Sciatic nerve (tissue), 2 donors: ENCODE results near the gene HECTD4. TPM values are rescaled to one million over a fixed set of nuclear protein-coding genes. Genes with fewer than 3 reads are reported as not detected.

ENCODE experiments used
- ATAC-seq: fragments of 200-7000 bp; cut with Tn5 transposase; one replicate; pipeline ENCODE4 v1.9.1; 2020; ENCODE audit warnings: mild to moderate bottlenecking, moderate library complexity
- DNase-seq: peaks from one replicate; pipeline ENCODE4 v3.0.0-alpha.2; 2020; ENCODE audit warnings: low spot score
- intact Hi-C: fragments of 100-400 bp; cut with DNase I; formaldehyde crosslinking; loops from one replicate; pipeline ENCODE4 v1.14.2; 2022
- total RNA-seq: library from RNA; stranded (reverse); fragmentation: NEBNext Ultra II Directional; extraction: Animal tissue kit (Norgen Biotek cat#: 25700); gene quantifications from one replicate; pipeline ENCODE4 v1.2.1, GENCODE V29; 2021
- donor health status: DM: no; HTN: no; CAD: no.
- donor health status: DM: no; HTN: no; CAD: no.

Gene HECTD4
- total RNA-seq, 1 donor from 2014 or later = 81.3 TPM

DNA sequence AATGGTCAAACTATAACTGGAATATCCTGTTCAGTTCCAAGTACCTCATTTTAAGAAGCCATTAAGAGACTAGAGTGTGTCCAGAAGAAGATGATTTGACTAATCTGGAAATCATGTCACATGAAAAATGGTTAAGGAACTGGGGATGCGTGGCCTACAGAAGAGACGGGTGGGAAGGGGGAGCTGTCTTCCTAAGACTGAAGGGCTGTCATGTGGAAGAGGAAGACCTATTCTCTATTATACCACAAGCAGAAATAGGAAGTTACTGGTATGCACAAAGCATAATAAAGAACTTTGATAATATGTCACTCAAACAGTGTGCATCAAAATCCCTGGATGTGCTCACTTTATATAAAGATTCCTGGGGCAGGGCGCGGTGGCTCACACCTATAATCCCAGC, 50.3 kb downstream of the HECTD4 start:
- ATAC-seq = no peak
- intact Hi-C loops = no loop called here
- no peak for DNase-seq

DNA sequence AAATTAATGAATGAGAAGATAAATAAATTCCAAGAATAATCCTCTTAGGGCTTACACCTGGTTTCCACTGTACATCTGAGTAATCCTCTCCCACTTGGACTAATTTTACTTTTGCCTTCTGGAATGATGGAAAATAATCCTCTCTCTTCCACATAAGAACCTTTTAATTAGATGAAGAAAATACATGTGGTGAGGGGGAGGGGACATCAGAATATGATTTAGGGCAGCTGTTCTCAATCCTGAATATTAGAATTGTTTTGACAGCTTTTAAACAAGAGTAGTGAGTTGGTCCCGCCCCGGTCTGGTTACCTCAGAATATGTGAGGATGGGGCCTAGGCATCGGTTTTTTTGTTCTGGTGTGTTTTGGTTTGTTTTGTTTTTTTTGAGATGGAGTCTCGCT, 51.5 kb downstream of the HECTD4 start:
- ATAC-seq (no peak), DNase-seq (no peak)
- intact Hi-C loops = no loop called here

DNA sequence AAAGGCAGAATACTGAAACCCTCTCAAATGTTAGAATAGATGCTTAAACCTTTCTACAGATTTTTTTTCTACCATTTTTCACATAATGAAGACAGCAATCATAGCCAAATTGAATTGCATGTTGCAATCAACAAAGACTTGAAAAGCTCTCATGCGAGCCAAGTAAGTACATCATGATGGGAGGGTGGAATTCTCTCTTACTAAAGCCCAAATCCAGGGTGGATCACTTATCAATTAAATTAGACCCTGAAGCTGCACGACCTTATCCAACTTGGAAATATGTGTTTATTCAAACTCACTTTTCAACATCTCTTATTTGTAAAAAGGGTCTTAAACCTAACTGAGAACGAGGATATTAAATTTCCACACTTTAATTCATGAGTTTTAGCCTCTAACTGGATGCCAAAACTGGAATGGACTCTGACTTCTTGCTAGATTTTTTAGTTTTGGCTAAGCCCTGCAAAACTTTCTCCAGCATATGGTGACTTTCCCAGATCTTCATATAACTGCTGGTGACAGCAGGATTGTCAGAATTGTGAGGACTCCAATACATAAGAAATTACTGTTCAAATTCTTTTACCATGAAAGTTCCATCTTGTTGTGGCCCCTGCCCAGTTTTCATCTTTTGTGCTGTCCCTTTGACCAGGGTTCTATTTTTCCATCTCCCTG, 53.6 kb downstream of the HECTD4 start:
- ATAC-seq (no peak), DNase-seq (no peak)
- intact Hi-C loops = no loop called here

DNA sequence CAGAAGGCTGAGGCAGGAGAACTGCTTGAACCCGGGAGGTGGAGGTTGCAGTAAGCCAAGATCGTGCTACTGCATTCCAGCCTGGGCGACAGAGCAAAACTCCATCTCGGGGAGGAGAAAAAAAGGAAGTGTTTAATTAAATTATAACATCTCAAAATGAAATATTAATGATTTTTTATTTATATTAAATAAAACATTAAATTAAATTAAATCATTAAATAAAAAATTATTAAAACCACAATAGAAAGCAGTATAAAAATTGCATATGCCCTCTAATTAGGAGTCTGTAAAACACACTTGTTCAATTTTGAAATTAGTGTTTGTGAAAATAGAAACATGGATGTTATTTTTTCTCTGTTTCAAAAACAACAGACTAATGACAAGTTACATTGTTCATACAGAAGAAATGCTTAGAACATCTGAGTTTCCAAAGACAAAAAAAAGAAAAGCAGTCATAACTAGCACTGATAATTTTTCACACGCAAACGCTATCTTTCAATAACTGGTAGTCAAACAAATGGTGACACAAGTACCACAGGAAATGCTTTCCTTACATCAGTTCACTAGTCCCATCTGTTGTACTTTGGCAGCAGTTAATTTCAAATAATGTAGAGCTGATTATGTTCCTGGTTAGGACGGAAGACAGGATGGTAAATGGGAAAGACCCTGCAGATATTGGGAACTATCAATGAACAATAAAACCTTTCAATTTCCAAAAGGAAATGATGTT, 54.9 kb downstream of the HECTD4 start:
- no peak for ATAC-seq
- no peak for DNase-seq
- intact Hi-C loops = no loop called here

DNA sequence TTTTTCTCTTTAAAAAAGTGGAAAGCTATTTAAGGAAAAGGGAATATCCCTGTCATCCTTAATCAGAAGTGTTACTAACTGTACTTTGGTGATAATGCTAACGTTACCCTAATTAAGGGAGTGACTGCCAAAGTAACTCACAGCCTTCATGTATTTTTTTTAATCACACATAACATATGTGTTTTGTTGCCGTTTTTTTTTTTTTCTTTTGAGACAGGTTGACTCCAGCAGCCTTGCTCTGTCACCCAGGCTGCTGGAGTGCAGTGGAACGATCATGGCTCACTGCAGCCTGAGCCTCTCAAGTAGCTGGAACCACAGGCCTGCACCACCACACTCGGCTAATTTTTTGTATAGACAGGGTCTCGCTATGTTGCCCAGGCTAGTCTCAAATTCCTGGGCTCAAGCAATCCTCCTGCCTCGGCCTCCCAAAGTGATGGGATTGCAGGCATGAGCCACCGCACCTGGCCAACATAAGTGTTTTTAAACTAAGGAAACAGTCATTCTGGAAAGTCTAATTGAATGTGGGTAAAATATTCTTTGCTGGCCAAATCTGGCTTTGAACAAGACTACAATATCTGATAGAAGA, 56.5 kb downstream of the HECTD4 start:
- intact Hi-C loops = no loop called here

DNA sequence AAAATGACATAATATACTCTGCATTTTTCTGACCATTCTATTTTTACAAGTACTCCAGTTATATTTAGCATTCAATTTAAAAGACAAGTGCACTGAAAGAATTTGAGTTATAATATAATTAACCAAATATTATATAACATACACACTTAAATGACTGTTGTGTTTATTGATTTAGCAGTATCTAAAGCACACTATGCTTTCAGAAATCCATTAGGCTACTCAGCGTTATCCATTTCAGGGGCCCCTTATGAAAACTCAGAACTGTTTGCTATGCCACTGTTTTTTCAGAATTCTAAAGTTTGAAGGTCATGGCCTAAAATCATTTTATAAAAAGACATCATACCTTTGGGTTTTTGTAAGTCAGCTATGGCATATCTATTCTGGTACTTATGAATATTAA, 57.1 kb downstream of the HECTD4 start:
- no peak for ATAC-seq
- no peak for DNase-seq
- intact Hi-C loops = no loop called here

More for the DNA sequence above, 56.5 kb downstream of the HECTD4 start:
- no peak for ATAC-seq
- no peak for DNase-seq

DNA sequence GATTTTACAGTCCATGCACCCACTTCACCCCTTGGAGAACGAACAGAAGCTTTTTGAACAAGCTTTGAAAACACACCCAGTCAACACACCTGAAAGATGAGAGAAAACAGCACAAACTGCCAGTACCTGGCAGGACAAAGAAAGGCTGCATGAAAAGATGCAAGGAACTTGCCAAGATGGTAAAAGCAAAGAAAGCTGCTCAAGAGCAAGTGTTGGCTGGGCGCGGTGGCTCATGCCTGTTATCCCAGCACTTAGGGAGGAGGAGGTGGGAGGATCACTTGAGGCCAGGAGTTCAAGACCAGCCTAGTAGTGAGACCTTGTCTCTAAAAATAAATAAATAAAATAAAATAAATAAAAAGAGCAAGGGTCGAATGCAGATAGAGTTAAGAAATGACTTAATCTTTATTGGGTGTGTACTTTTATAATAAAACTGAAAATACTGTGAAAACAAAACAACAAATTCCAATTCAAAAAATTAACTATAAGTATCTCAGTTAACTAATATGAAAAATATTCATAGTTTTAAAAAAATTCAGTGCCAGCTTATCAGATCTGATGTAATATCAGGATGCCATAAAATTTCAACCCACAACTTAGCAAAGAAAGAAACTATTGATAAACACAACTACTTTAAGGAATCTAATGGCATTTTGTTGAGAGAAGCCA, 59.2 kb downstream of the HECTD4 start:
- no peak for DNase-seq
- intact Hi-C loops = no loop called here
- ATAC-seq = no peak

DNA sequence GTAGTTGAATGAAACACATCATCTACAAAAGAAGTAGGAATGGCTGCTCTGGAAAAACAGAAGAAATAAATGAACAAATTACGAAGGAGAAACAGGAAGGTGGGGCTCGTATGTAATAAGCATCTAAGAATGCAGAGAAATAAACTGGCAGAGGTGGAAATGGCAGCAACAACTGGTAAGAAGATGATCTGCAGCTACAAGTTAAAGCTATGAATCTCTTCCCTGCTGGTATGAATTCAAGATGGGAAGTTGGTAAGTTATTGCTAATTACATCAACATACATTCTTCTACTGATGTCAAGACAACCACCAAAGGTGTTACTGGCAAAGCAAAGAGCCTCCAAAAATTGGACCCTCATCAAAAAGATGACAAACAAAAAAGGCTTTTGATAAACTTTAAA, 59.8 kb downstream of the HECTD4 start:
- DNase-seq (no peak), ATAC-seq (no peak)
- intact Hi-C loops = no loop called here

DNA sequence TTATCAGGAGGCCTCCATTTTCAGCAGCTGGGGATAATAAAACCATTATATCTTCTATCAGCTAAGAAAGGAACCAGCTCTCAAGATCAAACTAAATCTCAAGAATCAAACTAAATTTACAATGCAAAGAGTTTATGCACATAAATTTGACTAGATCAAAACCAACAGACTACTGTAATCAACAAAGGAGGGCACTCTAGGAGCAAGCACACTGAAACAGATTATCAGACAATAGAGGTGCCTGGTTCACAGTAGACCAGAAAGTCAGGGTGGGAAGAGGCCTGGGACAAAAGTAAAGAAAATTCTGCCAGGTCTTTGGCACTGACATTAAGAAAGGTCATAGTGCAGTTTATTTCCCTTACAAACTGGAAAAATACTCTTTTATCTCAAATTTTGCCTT, 61.0 kb downstream of the HECTD4 start:
- DNase-seq = no peak
- intact Hi-C loops = no loop called here
- no peak for ATAC-seq

DNA sequence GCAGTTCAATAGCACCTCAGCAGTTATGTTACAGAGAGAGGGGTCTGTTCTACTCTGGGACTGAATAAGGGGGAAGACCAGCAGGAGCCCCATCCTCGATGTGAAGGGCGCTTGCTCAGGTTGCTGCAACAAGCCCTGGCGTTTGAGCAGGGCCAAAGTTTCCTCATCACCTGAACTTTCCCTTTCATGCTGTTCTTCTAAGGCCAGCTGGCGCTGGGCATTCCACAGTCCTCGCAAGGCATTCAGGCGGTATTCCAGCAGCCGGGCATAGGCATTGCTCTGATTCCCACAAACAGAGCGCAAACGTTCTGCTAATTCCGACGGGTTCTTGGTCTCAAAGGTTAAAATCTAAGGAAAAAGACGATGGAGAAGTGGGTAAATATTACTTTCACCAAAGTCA, 62.8 kb downstream of the HECTD4 start:
- DNase-seq = no peak
- intact Hi-C loops = no loop called here
- ATAC-seq = no peak

DNA sequence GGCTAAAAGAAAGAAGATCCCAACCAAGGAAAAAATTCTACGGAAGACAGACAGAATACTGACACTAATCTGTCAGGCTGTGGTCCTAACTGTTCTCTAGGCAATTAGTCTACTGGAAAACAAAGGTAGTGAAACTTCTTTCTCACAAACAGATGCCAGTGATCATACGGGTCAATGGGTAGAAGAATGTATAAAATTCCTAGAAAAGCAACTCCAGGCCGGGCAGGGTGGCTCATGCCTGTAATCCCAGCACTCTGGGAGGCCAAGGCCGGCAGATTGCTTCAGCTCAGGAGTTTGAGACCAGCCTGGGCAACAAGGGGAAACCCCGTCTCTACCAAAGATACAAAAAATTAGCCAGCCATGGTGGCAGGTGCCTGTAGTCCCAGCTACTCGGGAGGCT, 64.8 kb downstream of the HECTD4 start:
- no peak for ATAC-seq
- no peak for DNase-seq
- intact Hi-C loops = no loop called here

DNA sequence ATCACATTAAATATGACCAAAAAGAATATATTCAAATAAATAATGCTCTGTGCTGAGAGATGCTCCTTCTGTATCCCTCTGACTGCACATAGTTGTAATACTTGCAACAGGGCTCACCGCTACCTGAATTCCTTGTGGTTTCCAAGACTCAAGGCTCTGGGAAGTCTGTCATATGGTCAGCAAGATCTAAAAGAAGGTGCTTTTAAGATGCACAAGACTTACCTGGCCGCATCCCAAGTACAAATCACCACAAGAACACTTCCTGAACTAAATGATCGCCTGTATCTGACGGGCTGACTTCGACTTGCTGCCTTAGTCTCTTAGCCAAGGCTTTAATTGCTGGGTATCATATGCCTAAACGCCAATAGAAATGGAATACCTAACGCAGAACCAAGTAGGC, 67.2 kb downstream of the HECTD4 start:
- DNase-seq (no peak), ATAC-seq (no peak)
- intact Hi-C loops = no loop called here

DNA sequence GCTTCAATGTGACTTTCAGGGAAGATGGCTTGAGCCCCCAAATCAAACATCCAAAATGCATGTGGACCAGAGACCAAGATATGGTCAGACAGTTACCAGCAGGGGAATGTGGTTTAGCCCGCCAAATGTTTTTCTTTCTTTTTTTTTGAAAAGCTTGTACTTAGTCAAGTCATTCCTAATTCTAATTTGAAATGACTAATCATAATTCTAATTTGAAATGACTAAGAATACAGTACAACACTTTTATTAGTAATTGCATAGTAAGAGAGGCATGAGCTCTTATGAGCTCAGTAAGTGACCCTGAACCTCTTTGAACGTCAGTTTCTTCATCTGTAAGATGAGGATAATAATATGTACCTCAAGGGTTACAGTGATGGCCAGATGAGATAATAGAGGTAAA, 72.4 kb downstream of the HECTD4 start:
- DNase-seq = no peak
- intact Hi-C loops = no loop called here

DNA sequence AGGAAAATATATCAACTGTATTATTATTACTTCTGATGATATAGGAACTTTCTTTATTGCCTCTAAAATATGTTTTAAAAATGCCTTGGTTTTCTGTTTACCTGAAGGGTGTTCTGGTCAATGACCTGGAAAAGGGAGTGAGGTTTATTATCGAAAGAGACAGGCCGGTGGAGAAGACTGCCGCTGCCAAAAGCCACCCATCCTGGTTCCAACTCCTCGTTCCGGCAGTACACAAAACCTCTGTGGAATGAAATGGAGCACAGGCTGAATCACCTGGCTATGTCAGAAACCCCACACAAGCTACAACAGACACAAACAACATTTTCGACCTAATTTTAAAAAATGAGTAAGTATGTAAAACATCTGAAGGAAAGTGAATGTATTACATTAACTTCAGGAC, 73.6 kb downstream of the HECTD4 start:
- ATAC-seq = no peak
- intact Hi-C loops = no loop called here
- no peak for DNase-seq

More for the DNA sequence above, 72.4 kb downstream of the HECTD4 start:
- ATAC-seq = no peak

DNA sequence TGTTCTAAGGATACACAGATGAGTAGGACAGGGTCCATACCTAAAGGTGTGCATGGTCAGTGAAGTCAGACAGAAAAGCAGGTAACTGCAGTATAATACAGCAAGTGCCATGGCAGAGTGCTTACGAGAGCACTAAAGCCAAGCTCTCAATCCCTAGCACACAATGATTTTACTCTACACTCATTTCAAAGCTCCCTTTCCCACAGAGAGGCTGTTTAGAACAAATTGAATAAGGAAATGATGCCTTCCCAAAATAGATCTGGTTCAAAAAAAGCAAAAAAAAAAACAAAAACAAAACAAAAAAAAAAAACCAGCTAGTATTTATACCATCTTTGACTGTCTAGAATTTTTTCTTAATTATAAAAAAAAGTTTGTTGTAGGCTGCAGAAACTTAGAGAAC, 74.1 kb downstream of the HECTD4 start:
- no peak for DNase-seq
- ATAC-seq = no peak
- intact Hi-C loops = no loop called here

DNA sequence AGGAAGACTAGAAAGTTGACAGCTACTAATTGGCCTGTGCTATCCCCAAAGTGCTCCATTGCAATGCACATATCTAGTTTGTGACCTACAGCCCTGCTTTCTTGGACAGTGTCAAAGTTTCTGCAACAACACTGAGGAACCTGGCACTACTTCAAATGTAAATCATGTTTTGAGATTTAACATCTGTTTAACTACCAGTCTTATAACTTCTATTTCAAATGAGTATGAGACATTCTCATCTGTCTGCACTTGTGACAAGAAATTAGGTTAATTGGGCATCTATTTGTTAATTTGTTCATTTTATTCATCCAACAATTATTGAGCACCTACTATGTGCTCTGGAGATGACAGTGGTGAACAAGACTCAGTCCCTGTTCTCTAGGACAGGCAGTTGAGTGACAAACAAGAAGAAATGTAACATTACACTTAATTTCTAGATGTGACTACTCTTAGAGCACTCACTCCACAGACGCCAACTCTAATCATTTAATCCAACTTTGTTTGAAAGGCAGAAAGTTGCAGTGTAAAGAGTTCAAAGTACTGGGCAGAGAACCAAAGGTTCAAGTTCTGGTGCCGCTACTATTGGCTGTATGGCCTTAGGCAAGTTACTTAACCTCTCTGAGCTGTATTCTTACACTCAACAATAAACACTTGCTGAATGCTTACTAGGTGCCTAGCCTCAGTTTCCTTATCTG, 74.8 kb downstream of the HECTD4 start:
- DNase-seq (no peak), ATAC-seq (no peak)
- intact Hi-C loops = no loop called here

DNA sequence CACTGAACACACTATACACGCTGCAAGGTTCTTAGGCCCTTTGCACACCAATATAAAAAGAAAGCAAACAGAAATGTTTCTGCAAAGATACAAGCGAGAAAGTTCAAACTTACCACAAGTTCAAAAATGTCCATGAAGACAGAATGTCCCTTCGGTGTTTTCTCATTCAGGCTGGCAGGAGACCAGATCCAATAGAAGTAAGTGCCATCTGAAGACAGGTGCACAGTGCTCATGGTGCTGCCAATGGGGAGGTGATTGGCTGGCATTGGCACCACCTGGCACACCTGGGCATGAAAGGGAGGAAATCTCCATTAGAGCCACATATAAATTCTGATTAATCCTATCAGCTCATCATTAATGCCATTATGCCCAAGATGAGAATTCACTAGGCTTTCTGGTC, 76.3 kb downstream of the HECTD4 start:
- ATAC-seq = no peak
- no peak for DNase-seq
- intact Hi-C loops = no loop called here

DNA sequence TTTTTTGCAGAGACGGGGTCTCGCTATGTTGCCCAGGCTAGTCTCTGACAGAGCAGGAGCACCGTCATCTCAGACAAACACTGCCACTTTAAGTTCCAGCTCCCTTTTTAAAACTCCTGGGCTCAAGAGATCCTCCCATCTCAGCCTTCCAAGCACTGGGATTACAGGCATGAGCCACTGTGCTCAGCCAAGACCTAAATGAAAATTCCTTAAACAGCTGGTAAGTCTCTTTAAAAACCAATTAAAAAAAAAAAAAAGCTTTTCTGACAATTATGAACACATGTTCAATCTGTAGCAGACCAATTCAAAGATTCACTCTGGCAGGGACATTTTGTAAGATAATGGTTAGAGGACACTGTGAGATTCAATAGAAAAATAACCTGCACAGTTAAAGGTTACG, 77.8 kb downstream of the HECTD4 start:
- ATAC-seq = no peak

DNA sequence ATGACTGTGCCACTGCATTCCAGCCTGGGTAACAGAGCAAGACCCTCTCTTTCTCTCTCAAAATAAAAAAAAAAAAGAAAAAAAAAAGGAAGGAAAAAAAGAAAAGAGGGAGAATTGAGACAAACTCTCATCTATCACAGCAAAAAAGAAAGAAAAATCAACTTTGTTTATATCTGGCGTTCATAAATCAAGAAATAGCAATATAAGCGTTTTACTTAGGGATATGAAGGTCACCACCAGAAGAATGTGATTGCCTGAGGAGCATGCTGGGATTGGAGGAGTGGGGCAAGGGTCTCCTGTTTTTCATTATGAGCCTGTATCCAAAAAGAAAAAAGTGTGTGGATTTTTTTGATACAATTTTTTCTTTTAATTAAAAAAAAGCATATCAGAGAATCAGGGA, 78.4 kb downstream of the HECTD4 start:
- ATAC-seq (no peak), DNase-seq (no peak)
- intact Hi-C loops = no loop called here

More for the DNA sequence above, 77.8 kb downstream of the HECTD4 start:
- DNase-seq = no peak
- intact Hi-C loops = no loop called here

DNA sequence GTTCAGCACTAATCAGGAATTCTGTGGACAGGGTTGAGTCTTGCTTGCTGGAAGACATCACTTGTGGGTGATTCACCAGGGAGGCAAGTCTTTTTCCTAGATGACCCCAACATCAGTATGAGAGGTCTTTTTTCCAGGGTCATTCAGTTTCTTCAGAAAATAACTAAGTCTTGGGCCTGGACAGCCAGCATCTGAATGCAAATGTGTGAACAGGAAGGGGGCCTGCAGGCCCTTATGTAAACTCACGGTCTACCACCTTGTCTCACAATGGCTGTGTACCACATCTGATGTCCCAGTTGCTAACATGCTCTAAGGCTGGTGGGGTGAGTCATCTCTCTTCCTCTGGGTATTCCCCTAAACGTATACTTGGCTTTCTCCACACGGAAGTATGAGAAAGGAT, 79.2 kb downstream of the HECTD4 start:
- ATAC-seq = no peak
- intact Hi-C loops = no loop called here
- DNase-seq = no peak
